ENCODE data around the gene SIGLEC7.

- TF ChIP-seq CTCF (IDR thresholded peaks at IDR 0.05) = no peak
- TF ChIP-seq POLR2A (IDR thresholded peaks at IDR 0.05) = no peak
These were observed 43.1 kb upstream of the SIGLEC7 start for GRCh38 chr19:51099047-51099382.

Measured in heart left ventricle (tissue), 13 donors.